HEK293T (cell line): ENCODE data around the gene ERC2.

Source experiments
- BHLHE40 ChIP-seq: fragments of 450-650 bp; IDR thresholded peaks from 2 replicates; pipeline ENCODE4 v1.6.1; 2016; ENCODE audit warnings: mild to moderate bottlenecking, moderate library complexity, borderline replicate concordance
- ELF4 ChIP-seq: fragments of 450-650 bp; IDR thresholded peaks from 2 replicates; pipeline ENCODE4 v1.6.1; 2017; ENCODE audit warnings: antibody characterized with exemption
- FOXA1 ChIP-seq: fragments of 450-650 bp; IDR thresholded peaks from 2 replicates; pipeline ENCODE4 v1.6.1; 2016; ENCODE audit warnings: mild to moderate bottlenecking
- FOXK2 ChIP-seq: fragments of 450-650 bp; IDR thresholded peaks from 2 replicates; pipeline ENCODE4 v1.6.1; 2016; ENCODE audit warnings: mild to moderate bottlenecking
- FOXM1 ChIP-seq: fragments of 450-650 bp; IDR thresholded peaks from 2 replicates; pipeline ENCODE4 v1.6.1; 2017; ENCODE audit warnings: mild to moderate bottlenecking, borderline replicate concordance
- HDGF ChIP-seq: fragments of 450-650 bp; IDR thresholded peaks from 2 replicates; pipeline ENCODE4 v1.6.1; 2017; ENCODE audit warnings: antibody characterized with exemption, borderline replicate concordance
- L3MBTL2 ChIP-seq: fragments of 450-650 bp; conservative IDR thresholded peaks from 2 replicates; pipeline ENCODE4 v1.6.1; 2016; ENCODE audit warnings: mild to moderate bottlenecking
- LEF1 ChIP-seq: fragments of 450-650 bp; IDR thresholded peaks from 2 replicates; pipeline ENCODE4 v1.6.1; 2017; ENCODE audit warnings: mild to moderate bottlenecking, borderline replicate concordance
- SP1 ChIP-seq: fragments of 450-650 bp; IDR thresholded peaks from 2 replicates; pipeline ENCODE4 v1.6.1; 2017
- TARDBP ChIP-seq: fragments of 450-650 bp; IDR thresholded peaks from 2 replicates; pipeline ENCODE4 v1.6.1; 2016
- ZNF384 ChIP-seq: fragments of 450-650 bp; IDR thresholded peaks from 2 replicates; pipeline ENCODE4 v1.6.1; 2016

DNA sequence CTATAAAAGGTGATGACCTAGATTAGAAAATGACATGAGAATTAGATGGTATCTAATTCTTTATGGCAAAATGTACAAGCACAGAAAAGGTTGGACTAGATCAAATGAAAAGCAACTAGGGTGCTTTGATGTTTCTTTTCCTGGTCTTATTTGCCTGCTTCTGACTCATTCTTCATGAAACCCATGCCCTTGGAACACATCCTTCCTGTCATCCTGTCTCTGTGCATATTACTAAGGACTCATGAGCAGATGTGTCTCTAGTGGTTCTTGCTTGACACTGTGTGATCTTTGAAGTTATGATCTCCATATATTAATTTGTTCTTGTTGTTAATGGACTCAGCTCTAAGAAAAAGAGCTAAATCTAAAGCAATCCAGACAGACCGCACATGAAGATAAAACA, 314.0 kb downstream of the ERC2 start:
- TF ChIP-seq ZNF384 (no peak), ELF4 (no peak), L3MBTL2 (no peak), LEF1 (no peak), SP1 (no peak), HDGF (no peak), BHLHE40 (no peak), TARDBP (no peak), FOXA1 (no peak), FOXM1 (no peak), FOXK2 (no peak)
